HG02798 (cell line): Measurements from ENCODE around the gene LRRK1.

Source experiments
- ATAC-seq: cut with Tn5 transposase; IDR thresholded peaks from one replicate; pipeline ENCODE4 v1.9.1; 2021; ENCODE audit warnings: mild to moderate bottlenecking; ENCODE audit not compliant: unreplicated experiment, poor library complexity

Gene LRRK1

GRCh38 chr15:100959066-100960050 lies 40.2 kb downstream of the LRRK1 start:
- ATAC-seq: no peak

DNA sequence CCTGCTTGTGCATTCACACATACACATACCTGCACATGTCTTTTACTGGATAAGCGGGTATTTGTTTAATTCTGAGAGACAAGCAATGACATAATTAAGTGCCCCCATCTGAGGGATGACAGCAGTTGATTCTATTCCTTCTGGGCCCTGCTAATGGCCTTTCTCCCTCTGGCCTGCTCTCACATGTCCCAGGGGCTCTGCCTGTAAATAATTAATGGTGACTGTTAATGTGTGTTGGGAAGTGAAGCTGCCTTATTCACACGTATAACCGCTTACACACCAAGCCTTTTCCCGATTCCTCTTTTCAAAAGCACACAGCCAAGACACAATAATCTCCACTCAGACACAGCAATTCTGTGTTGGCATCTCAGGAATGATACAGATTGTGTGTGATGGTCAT lies 47.8 kb downstream of the LRRK1 start:
- ATAC-seq: peak; percentile 78

- ATAC-seq: peak; percentile 80
These were observed 49.2 kb downstream of the LRRK1 start for GRCh38 chr15:100968050-100968966.

GRCh38 chr15:100972975-100973350 lies 53.8 kb downstream of the LRRK1 start:
- ATAC-seq: no peak

GRCh38 chr15:100973351-100974111 lies 54.4 kb downstream of the LRRK1 start:
- no peak for ATAC-seq

DNA sequence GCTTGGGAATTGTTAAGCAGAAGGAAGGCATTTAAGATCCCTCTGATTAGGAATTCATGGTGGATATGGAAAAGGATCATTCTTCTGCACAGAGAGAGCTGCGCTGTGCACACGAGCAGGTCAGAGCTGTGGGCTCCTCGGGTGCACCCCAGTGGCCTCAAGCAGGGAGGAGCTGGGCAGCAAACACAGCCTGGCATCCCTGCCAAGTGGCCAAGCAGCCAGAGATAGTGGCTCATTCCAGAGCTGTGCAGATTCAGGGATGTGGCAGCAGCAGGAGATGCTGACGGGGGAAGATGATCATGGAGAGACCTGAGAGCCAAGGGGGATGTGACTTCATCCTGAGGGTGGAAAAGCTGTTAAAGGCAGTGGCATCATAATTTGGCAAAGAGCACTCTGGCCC lies 55.9 kb downstream of the LRRK1 start:
- ATAC-seq: no peak

DNA sequence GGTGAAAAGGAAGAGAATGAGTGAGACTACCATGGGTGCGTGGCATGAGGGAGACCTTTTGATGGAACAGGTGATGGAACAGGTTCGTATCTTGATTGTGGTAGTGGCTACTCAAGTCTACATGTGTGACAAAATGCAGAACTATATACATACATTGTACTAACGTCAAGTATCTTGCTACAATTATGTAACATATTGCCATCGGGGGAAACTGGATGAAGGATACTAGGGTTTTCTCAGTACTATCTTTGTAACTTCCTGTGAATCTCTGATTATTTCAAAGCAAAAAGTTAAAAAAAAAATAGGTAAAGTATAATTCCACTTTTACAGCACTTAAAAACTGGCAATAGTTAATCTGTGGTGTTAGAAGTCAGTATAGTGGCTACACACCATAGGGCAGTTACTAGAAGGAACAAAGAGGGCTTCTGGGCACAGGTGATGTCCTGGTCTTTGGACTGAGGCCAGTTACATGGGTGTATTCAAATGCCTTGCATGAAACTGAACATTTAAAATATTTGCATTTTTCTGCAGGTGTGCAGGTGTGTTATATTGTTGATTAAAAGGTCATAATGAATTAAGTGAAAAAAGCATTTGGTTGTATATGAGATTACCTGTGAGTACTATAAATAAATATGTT lies 61.4 kb downstream of the LRRK1 start:
- ATAC-seq: peak; percentile 31

GRCh38 chr15:100981086-100981485 lies 61.9 kb downstream of the LRRK1 start:
- ATAC-seq: peak; percentile 57

GRCh38 chr15:100983221-100983620 lies 64.1 kb downstream of the LRRK1 start:
- no peak for ATAC-seq

- no peak for ATAC-seq
These were observed 66.2 kb downstream of the LRRK1 start for GRCh38 chr15:100985401-100985800.

GRCh38 chr15:100986158-100986896 lies 67.2 kb downstream of the LRRK1 start:
- ATAC-seq: no peak

DNA sequence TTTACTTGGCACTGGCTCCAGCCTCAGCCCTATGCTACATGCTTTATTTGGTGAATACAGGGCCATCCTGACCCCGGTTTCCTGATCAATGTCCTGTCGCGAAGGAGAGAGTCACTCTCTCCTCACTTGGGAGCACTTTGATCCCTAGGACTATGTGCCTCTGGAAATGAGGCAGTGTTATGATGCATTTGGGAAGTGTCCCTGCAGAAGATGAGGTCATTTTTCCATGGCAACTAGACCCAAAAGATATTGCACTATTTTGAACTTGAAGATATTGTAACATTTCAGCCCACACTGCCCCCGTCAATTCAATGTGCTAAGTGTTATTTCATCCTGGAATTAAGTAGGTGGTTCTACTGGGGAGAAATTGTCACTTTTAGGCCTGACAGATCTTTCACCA lies 68.0 kb downstream of the LRRK1 start:
- no peak for ATAC-seq

DNA sequence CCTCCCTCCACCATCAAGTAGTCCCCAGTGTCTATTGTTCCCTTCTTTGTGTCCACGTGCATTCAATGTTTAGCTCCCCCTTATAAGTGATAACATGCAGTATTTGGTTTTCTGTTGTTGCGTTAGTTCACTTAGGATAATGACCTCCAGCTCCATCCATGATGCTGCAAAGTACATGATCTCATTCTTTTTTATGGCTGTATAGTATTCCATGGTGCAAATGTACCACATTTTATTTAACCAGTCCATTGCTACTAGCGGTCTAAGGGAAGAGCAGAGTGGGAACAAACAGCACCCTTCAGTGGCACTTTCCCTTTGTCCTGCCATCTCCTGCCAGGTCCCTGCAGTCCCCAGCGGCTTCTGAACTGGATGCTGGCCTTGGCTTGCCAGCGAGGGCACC lies 69.1 kb downstream of the LRRK1 start:
- no peak for ATAC-seq

- ATAC-seq: no peak
These were observed 69.7 kb downstream of the LRRK1 start for GRCh38 chr15:100988857-100989256.

DNA sequence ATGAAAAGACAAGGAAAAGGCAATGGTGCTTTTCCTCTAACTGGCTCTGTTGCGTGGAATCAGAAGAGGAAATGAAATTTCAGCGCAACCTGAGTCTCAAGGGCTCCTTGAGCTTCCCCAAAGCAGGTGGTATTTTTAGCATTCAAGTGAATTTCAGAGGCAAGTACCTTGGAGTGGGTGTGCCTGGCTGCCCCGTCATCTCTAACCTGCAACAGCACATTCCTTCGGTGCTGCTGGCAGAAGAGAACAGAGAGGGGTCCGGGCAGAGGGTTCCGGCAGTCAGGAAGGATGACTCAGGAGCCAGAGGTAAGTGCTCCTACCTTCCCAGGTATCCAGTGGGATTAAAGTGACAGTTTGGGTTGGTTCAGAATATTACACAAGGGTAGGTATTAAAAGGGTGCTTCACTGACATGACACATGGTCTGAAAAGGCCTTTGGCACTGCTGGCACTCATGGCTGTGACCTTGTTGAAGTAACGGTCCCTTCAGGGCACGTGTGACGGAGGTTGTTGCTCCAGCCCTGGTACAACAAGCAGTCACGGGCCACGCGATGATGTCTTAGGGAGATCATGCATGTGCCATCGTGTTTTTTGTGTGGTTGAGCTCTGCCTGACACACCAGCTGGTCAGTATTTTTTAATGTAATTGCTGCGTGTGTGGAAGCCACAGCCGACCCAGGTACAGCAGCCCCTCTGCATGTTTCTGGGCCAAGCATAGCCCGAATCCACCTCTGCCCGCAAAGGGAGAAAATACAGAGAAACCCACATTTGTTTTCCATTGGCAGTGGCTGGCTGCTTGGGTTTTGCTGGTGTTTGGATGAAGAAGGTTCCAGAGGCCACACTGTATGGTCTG lies 75.7 kb downstream of the LRRK1 start:
- ATAC-seq: no peak

DNA sequence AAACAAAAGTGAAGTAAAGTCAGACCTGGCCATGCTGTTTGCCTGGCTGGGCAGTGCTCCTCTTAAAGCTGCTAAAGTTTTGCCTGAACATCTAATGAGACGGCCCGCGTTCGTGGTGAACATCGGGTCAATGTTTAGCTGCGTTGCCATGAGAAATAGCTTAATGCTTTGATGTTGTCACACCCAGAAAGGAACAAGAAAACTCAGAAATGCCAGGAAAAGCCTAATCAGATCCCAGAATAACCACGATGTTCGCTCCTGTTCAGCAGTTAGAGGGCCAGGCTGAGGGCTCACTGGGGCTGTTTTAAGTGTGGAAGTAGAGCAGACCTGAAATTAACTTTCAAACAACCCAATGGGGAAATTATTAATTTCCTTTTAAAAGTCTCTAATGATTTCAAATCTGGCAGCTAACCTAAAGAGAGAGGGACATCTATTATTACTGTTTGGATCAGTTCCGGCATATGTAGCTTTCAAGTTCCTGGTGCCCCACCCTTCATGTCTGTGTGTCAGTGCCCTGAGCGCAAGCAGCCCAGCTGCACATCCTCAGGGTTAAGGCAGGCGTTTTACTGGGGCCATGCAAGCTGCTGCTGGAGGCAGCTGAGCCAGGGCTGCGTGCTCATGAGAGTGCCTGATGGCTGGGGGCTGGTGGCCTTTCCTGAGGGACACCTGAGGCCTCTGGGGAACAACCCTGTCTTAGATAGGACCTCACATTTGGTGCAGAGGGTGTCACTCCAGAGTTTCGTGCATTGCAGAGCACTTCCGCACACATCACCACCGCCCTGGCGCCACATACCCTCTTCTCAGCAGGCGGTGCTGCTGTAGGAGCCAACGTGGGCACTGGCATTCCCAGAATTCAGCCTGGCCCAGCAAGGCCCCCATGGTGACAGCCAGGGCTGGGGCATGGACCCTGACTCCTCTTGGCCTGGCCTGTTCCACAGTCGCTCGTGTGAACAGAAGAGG lies 76.6 kb downstream of the LRRK1 start:
- no peak for ATAC-seq

GRCh38 chr15:100997442-100997841 lies 78.3 kb downstream of the LRRK1 start:
- no peak for ATAC-seq
